ENCODE measurements around the gene LSMEM2. TPM values are rescaled to one million over a fixed set of nuclear protein-coding genes. Genes with fewer than 3 reads are reported as not detected.
A peak's percentile ranks its signal among the peaks of the same experiment; 100 is the strongest.

Gene LSMEM2
- total RNA-seq, 4 donors from 2014 or later, result 0.90 to 1.5 TPM; not detected in 2

DNA sequence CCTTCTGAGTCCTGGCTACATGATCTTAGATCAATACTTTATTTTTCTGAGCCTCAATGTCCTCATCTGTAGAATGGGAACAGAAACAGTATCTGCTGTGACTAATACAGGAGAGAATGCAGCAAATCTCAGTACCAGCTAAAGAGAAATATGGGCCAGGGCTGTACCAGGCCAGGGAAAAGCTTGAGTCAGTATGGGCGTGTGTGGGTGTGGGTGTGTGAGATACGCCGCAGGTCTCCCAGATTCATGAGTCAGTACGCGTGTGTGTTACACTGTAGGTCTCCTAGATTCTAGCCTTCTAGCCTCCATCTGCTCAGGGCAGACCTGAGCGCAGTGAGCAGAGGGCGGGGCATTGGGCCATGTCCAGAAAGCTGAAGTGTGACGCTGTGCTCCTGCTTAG, 27.7 kb upstream of the LSMEM2 start:
- peak overlapping the region; percentile 17 to 99 for H3K27ac ChIP-seq

DNA sequence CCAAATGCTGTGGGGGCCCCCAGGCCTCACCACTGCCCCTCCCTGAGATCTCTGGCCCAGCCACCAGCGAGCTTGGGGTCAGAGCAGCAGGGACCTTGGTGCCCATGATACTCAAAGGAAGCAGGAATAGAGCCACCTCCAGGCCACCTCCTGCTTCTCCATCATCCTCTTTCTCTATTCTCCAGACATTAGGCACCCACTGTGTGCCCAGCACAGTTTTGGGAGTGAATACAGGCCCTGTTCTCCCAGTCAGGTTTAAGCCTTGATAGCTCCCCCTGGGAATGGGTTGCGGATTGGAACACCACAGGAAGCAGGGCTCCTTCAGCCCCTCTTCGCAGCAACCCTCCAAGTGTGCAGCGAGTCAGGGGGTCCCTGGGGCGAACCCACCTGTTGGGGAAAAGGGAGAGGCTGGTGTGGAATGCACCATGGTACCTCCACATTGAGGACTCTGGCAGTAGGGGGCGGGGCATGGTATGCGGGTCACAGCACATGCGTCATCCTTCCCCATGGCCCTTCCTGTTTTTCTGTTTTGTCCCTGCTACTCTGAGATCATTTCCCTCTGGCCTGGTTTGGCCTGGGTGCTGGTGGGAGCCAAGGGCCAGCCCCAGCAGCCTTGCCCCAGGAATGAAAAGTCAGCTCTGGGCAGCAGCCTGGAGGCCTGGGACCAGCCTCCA, 24.2 kb upstream of the LSMEM2 start:
- Histone ChIP-seq H3K4me1 (peaks cover 0 to 9% of the 10 kb centered on the region in 2 donors), H3K4me3 (no peak overlapping the region), H3K27me3 (no peaks in the 10 kb centered on the region), H3K36me3 (no peaks in the 10 kb centered on the region), H3K9me3 (no peaks in the 10 kb centered on the region), H3K27ac (peak overlapping the region; percentile 68 to 99)
- DNase-seq, result peak in 1 of 2 donors; percentile 74
- intact Hi-C loops (cut with DNase I; ENCODE audit: low total_unique reads), result no loop called here
- TF ChIP-seq, protein P1, sequence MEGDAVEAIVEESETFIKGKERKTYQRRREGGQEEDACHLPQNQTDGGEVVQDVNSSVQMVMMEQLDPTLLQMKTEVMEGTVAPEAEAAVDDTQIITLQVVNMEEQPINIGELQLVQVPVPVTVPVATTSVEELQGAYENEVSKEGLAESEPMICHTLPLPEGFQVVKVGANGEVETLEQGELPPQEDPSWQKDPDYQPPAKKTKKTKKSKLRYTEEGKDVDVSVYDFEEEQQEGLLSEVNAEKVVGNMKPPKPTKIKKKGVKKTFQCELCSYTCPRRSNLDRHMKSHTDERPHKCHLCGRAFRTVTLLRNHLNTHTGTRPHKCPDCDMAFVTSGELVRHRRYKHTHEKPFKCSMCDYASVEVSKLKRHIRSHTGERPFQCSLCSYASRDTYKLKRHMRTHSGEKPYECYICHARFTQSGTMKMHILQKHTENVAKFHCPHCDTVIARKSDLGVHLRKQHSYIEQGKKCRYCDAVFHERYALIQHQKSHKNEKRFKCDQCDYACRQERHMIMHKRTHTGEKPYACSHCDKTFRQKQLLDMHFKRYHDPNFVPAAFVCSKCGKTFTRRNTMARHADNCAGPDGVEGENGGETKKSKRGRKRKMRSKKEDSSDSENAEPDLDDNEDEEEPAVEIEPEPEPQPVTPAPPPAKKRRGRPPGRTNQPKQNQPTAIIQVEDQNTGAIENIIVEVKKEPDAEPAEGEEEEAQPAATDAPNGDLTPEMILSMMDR (IDR thresholded peaks at IDR 0.05), result no peak
- TF ChIP-seq POLR2A (IDR thresholded peaks at IDR 0.05), result peak in 1 of 2 donors; percentile 72

More for the DNA sequence above, 27.7 kb upstream of the LSMEM2 start:
- DNase-seq, result no peak
- H3K9me3 ChIP-seq, result no peaks in the 10 kb centered on the region
- TF ChIP-seq POLR2A (IDR thresholded peaks at IDR 0.05), result no peak
- TF ChIP-seq, protein P1 (IDR thresholded peaks at IDR 0.05), result no peak
- intact Hi-C loops (cut with DNase I; ENCODE audit: low total_unique reads), result no loop called here
- H3K4me1 ChIP-seq, result peaks cover 0 to 17% of the 10 kb centered on the region in 2 donors
- no peaks in the 10 kb centered on the region for H3K27me3 ChIP-seq
- H3K36me3 ChIP-seq, result no peaks in the 10 kb centered on the region
- H3K4me3 ChIP-seq, result no peak overlapping the region

DNA sequence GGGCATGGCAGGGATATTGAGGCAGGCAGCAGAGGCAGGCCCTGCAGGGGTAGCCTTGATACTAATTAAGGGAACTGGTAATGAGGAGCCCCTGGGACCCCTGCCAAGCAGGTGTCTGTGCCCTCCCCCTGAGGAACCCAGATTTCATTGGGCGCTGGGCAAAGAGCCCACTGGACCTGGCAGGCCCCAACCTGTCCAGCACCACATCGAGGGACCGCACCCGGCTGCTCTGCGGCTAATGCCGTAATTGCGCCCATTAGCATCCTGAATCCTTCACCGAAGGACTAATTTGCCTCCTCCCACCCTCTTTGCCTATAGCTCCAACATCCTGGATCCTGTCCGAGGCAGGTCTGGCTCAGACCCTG, 23.7 kb upstream of the LSMEM2 start:
- intact Hi-C loops (cut with DNase I; ENCODE audit: low total_unique reads), result no loop called here
- Histone ChIP-seq H3K4me1 (peaks cover 0 to 10% of the 10 kb centered on the region in 2 donors), H3K36me3 (no peaks in the 10 kb centered on the region), H3K9me3 (no peaks in the 10 kb centered on the region), H3K27ac (peak overlapping the region; percentile 68 to 99), H3K27me3 (no peaks in the 10 kb centered on the region), H3K4me3 (no peak overlapping the region)
- DNase-seq, result no peak
- TF ChIP-seq, protein P1 (IDR thresholded peaks at IDR 0.05), result no peak
- no peak for TF ChIP-seq POLR2A (IDR thresholded peaks at IDR 0.05)

DNA sequence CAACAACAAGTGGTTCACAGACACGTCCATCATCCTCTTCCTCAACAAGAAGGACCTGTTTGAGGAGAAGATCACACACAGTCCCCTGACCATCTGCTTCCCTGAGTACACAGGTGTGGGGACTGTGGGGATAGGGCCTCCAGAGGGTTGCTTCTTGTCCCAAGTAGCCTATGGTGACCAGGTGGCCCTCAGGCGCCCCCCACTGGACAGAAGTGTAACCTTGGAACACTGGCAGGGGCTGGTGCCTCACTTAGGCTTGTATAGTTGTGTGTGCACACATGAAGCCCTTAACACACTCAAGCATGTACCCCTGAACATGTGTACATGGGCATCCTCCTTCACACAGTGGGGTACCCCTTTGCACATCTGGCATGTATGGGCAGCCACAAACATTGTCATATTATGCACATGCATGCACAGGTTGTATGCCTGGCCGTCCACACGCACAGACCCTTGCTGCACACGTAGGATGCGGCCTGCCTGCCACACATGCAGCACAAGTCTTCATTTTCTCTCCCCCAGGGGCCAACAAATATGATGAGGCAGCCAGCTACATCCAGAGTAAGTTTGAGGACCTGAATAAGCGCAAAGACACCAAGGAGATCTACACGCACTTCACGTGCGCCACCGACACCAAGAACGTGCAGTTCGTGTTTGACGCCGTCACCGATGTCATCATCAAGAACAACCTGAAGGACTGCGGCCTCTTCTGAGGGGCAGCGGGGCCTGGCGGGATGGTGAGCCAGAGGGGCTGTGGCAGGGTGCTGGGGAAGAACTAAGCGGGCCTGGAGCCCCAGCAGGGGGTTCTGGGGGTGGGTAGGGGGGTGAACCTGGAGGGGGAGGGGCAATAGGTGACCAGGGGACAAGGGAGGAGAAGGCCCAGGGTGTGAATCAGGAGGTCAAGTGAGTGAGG, 21.7 kb upstream of the LSMEM2 start:
- H3K27ac ChIP-seq, result peak overlapping the region; percentile 97 to 99
- no peaks in the 10 kb centered on the region for H3K9me3 ChIP-seq
- intact Hi-C loops (cut with DNase I; ENCODE audit: low total_unique reads), result no loop called here
- no peak for TF ChIP-seq POLR2A (IDR thresholded peaks at IDR 0.05)
- TF ChIP-seq, protein P1 (IDR thresholded peaks at IDR 0.05), result peak in 2 of 4 experiments; percentile 17 to 19
- H3K4me1 ChIP-seq, result peaks cover 0 to 16% of the 10 kb centered on the region in 2 donors
- DNase-seq, result no peak
- no peaks in the 10 kb centered on the region for H3K36me3 ChIP-seq
- H3K27me3 ChIP-seq, result no peaks in the 10 kb centered on the region
- H3K4me3 ChIP-seq, result no peak overlapping the region

Measured in uterus (tissue), 4 donors.